Measurements from ENCODE around the gene NBR1.
"Not testable (repeated sequence)": the region's sequence is repeated elsewhere in the genome, so short reads cannot be mapped to it uniquely, and the experiment has no call there.

The NBR1 gene

GRCh38 chr17:43155666-43156065 is 15.3 kb upstream of the NBR1 start:
- DNase-seq, result no peak

GRCh38 chr17:43159232-43159631 is 11.8 kb upstream of the NBR1 start:
- not testable (repeated sequence) for DNase-seq

- DNase-seq, result not testable (repeated sequence)
Measured at GRCh38 chr17:43159957-43160356, 11.1 kb upstream of the NBR1 start.

GRCh38 chr17:43165971-43166370 is 5.0 kb upstream of the NBR1 start:
- DNase-seq, result not testable (repeated sequence)

- peak; percentile 7 for DNase-seq
Measured at GRCh38 chr17:43169561-43170139, 1.4 kb upstream of the NBR1 start.

GRCh38 chr17:43170140-43170765 is 761 bp upstream of the NBR1 start:
- DNase-seq, result peak; percentile 82

GRCh38 chr17:43171586-43172487 is 823 bp downstream of the NBR1 start:
- no peak for DNase-seq

- DNase-seq, result no peak
Measured at GRCh38 chr17:43175213-43176118, 4.5 kb downstream of the NBR1 start.

GRCh38 chr17:43176119-43176570 is 5.1 kb downstream of the NBR1 start:
- no peak for DNase-seq

- DNase-seq, result no peak
Measured at GRCh38 chr17:43183921-43184320, 12.9 kb downstream of the NBR1 start.

GRCh38 chr17:43186656-43187055 is 15.6 kb downstream of the NBR1 start:
- DNase-seq, result not testable (repeated sequence)

GRCh38 chr17:43193251-43193650 is 22.2 kb downstream of the NBR1 start:
- no peak for DNase-seq

GRCh38 chr17:43199633-43200032 is 28.6 kb downstream of the NBR1 start:
- no peak for DNase-seq

- no peak for DNase-seq
Measured at GRCh38 chr17:43200127-43200526, 29.1 kb downstream of the NBR1 start.

GRCh38 chr17:43203013-43203412 is 32.0 kb downstream of the NBR1 start:
- not testable (repeated sequence) for DNase-seq

GRCh38 chr17:43210576-43210975 is 39.6 kb downstream of the NBR1 start:
- DNase-seq, result no peak

GRCh38 chr17:43211123-43211479 is 40.1 kb downstream of the NBR1 start:
- DNase-seq, result no peak

- peak; percentile 67 for DNase-seq
Measured at GRCh38 chr17:43211480-43212402, 40.7 kb downstream of the NBR1 start, which contains the start of gene TMEM106A. Gene TMEM106A, plus strand, starts transcription at chr17:43211875. Its CDS starts 1,167 bp downstream, at chr17:43213042.

GRCh38 chr17:43212641-43213490 is 41.9 kb downstream of the NBR1 start:
- no peak for DNase-seq

GRCh38 chr17:43213545-43213944 is 42.5 kb downstream of the NBR1 start:
- DNase-seq, result no peak

All from effector CD4-positive, alpha-beta T cell (primary cell).